Upper lobe of right lung (tissue), 1 donor: ENCODE results near the gene C11orf68. TPM values are rescaled to one million over a fixed set of nuclear protein-coding genes. Genes with fewer than 3 reads are reported as not detected.

Experiments
- ATAC-seq: fragments of 200-7000 bp; cut with Tn5 transposase; one replicate; pipeline ENCODE4 v1.9.1; 2020; ENCODE audit warnings: mild to moderate bottlenecking, moderate library complexity
- DNase-seq: peaks from one replicate; pipeline ENCODE4 v3.0.0-alpha.2; 2020
- H3K27ac ChIP-seq: fragments of 200-600 bp; one replicate; pipeline ENCODE4 v1.8.0; 2022
- H3K27me3 ChIP-seq: fragments of 200-600 bp; one replicate; pipeline ENCODE4 v1.8.0; 2022; ENCODE audit warnings: mild to moderate bottlenecking
- H3K36me3 ChIP-seq: fragments of 200-600 bp; one replicate; pipeline ENCODE4 v1.8.0; 2022
- H3K4me1 ChIP-seq: fragments of 200-600 bp; one replicate; pipeline ENCODE4 v1.8.0; 2022
- H3K4me3 ChIP-seq: fragments of 200-600 bp; one replicate; pipeline ENCODE4 v1.8.0; 2022; ENCODE audit warnings: mild to moderate bottlenecking
- H3K9me3 ChIP-seq: fragments of 200-600 bp; one replicate; pipeline ENCODE4 v1.8.0; 2022
- intact Hi-C: fragments of 100-400 bp; cut with DNase I; formaldehyde crosslinking; loops from one replicate; pipeline ENCODE4 v1.11.0; 2022
- total RNA-seq: library from RNA; stranded (reverse); fragmentation: NEBNext Ultra II Directional; extraction: Animal tissue kit (Norgen Biotek cat#: 25700); gene quantifications from one replicate; pipeline ENCODE4 v1.2.1, GENCODE V29; 2021
- TF ChIP-seq, protein P1 (sequence below): fragments of 200-600 bp; IDR thresholded peaks from one replicate; pipeline ENCODE4 v1.8.0; 2022; ENCODE audit warnings: antibody characterized with exemption
- donor health status: DM: no; HTN: yes; CAD: no; lungs with severe emphysema.

The C11orf68 gene
- total RNA-seq, 1 donor from 2014 or later, result 34.7 TPM

DNA sequence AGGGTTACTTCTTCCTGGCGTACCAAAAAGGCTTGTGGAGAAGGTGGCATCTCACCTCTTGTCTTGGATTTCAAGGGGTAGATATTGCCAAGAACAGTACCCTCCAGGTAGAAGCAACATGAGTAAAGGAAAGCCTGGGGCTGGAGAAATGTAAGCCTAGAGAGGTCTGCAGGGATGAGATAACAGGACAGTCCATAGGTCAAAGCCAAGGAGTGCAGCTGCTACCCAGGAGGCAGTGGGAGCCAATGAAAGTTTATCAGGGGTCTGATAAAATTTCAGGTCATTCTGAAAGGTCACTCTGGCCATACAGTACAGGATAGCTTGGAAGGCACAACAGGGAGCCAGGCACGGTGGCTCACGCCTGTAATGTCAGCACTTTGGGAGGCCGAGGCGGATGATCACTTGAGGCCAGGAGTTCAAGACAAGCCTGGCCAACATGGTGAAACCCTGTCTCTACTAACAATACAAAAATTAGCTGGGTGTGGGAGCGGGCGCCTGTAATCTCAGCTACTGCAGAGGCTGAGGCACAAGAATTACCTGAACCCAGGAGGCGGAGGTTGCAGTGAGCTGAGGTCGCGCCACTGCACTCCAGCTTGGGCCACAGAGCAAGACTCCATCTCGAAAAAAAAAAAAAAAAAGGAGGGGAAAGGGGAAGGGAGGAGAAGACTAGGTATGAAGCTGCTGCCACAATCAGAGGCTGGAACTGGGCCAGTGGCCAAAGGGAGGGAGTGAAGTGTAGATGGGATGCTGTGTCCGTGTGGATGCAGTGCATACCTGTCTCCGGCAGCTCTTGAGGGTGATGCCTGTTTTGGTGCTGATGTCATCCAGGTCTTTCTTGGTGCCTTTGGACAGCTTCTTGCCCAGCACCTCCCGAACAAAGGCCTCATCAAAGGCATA is 31.8 kb downstream of the C11orf68 start:
- Histone ChIP-seq H3K4me3 (peak overlapping the region; percentile 91), H3K9me3 (no peaks in the 10 kb centered on the region), H3K27me3 (no peaks in the 10 kb centered on the region), H3K36me3 (peaks cover 38% of the 10 kb centered on the region), H3K27ac (peak overlapping the region; percentile 96), H3K4me1 (peaks cover 36% of the 10 kb centered on the region)
- DNase-seq (peak; percentile 65), ATAC-seq (no peak)
- TF ChIP-seq, protein P1, sequence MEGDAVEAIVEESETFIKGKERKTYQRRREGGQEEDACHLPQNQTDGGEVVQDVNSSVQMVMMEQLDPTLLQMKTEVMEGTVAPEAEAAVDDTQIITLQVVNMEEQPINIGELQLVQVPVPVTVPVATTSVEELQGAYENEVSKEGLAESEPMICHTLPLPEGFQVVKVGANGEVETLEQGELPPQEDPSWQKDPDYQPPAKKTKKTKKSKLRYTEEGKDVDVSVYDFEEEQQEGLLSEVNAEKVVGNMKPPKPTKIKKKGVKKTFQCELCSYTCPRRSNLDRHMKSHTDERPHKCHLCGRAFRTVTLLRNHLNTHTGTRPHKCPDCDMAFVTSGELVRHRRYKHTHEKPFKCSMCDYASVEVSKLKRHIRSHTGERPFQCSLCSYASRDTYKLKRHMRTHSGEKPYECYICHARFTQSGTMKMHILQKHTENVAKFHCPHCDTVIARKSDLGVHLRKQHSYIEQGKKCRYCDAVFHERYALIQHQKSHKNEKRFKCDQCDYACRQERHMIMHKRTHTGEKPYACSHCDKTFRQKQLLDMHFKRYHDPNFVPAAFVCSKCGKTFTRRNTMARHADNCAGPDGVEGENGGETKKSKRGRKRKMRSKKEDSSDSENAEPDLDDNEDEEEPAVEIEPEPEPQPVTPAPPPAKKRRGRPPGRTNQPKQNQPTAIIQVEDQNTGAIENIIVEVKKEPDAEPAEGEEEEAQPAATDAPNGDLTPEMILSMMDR, result no peak
- intact Hi-C loops, result no loop called here

- H3K4me1 ChIP-seq, result peaks cover 26% of the 10 kb centered on the region
- intact Hi-C loops, result no loop called here
- no peaks in the 10 kb centered on the region for H3K27me3 ChIP-seq
- no peak overlapping the region for H3K4me3 ChIP-seq
- ATAC-seq (no peak), DNase-seq (peak; percentile 25)
- peaks cover 38% of the 10 kb centered on the region for H3K36me3 ChIP-seq
- H3K9me3 ChIP-seq, result no peaks in the 10 kb centered on the region
- TF ChIP-seq, protein P1, result no peak
- no peak overlapping the region for H3K27ac ChIP-seq
These were observed 32.9 kb downstream of the C11orf68 start for GRCh38 chr11:65885808-65886536.

- H3K27me3 ChIP-seq, result no peaks in the 10 kb centered on the region
- peaks cover 38% of the 10 kb centered on the region for H3K36me3 ChIP-seq
- intact Hi-C loops, result no loop called here
- H3K4me1 ChIP-seq, result peaks cover 25% of the 10 kb centered on the region
- ATAC-seq, result no peak
- H3K9me3 ChIP-seq, result no peaks in the 10 kb centered on the region
- peak; percentile 53 for DNase-seq
- no peak overlapping the region for H3K4me3 ChIP-seq
- TF ChIP-seq, protein P1, result no peak
- no peak overlapping the region for H3K27ac ChIP-seq
These were observed 33.6 kb downstream of the C11orf68 start for GRCh38 chr11:65885231-65885630.

DNA sequence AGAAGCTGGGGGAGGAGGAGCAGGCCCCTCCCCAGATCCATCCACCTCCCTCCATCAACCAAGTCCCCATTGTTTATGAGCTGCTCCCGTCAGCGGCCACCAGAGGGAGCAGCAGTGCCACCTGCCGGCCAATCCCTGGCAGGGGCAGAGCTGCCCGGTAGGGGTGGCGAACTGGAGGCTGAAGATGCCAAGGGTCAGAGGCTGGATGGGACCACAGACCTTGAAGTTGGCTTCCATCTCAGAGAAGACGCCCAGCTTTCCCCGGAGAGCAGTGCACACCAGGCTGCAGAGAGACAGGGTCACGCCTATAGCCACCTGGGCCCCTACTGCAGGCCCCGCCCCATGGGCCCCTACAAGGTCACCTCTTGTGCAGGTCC is 34.2 kb downstream of the C11orf68 start:
- no peak overlapping the region for H3K4me3 ChIP-seq
- no peak overlapping the region for H3K27ac ChIP-seq
- peaks cover 38% of the 10 kb centered on the region for H3K36me3 ChIP-seq
- intact Hi-C loops, result loop anchor here (5.0 kb wide), 1 partner anchor 103 kb away; no protein-coding TSS in a partner anchor
- ATAC-seq (peak; percentile 64), DNase-seq (peak; percentile 90)
- no peaks in the 10 kb centered on the region for H3K9me3 ChIP-seq
- H3K4me1 ChIP-seq, result peaks cover 20% of the 10 kb centered on the region
- H3K27me3 ChIP-seq, result no peaks in the 10 kb centered on the region
- TF ChIP-seq, protein P1, result peak; percentile 99

DNA sequence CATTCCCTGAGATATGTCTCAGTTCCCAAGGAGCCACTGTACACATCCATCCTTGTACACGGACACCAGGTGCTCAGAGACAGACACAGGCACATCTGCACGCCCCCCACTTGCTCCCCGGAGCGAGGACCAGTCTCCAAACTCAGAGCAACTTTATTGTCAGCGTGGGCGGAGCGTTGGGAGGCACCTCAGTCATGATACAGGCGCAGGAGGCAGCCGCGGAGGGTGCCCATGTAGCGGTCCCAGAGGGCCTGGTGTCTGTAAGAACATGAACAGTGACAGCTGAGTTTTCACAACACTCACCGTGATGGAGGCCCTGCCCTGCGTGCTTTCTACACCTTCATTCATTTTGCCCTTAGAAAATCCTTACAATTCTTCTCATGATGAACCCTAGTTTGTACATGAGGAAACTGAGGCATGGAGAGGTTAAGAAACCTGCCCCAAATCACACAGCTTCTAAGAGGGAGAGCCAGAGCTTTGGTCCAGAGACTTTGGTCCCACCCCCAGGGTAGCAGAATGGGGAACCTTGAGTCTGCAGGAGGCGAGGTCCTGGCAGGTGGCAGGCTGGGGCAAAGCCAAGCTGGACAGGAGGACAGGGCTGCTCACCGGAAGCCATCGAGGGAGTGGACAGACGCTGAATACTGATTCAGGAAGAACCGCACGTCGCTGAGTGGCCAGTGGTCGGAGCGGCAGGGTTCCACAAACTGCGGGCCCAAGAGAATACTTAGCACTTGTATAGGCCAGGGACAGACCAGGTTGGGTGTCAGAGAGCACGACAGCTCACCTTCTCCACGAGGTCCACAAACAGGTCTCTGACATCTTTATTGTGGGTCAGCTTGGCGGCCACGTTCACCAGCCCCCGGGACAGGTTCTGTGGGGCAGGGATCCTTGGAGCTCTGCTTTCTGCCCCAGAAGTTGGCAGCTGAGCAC is 34.8 kb downstream of the C11orf68 start:
- Histone ChIP-seq H3K9me3 (no peaks in the 10 kb centered on the region), H3K27me3 (no peaks in the 10 kb centered on the region), H3K4me3 (no peak overlapping the region), H3K27ac (no peak overlapping the region), H3K4me1 (peaks cover 14% of the 10 kb centered on the region), H3K36me3 (peaks cover 38% of the 10 kb centered on the region)
- intact Hi-C loops, result loop anchor here (5.0 kb wide), 1 partner anchor 103 kb away; no protein-coding TSS in a partner anchor
- no peak for DNase-seq
- TF ChIP-seq, protein P1, result no peak
- ATAC-seq, result no peak
